ENCODE results near the gene TUBD1.
"Not testable (repeated sequence)": the region's sequence is repeated elsewhere in the genome, so short reads cannot be mapped to it uniquely, and the experiment has no call there.

The TUBD1 gene

DNA sequence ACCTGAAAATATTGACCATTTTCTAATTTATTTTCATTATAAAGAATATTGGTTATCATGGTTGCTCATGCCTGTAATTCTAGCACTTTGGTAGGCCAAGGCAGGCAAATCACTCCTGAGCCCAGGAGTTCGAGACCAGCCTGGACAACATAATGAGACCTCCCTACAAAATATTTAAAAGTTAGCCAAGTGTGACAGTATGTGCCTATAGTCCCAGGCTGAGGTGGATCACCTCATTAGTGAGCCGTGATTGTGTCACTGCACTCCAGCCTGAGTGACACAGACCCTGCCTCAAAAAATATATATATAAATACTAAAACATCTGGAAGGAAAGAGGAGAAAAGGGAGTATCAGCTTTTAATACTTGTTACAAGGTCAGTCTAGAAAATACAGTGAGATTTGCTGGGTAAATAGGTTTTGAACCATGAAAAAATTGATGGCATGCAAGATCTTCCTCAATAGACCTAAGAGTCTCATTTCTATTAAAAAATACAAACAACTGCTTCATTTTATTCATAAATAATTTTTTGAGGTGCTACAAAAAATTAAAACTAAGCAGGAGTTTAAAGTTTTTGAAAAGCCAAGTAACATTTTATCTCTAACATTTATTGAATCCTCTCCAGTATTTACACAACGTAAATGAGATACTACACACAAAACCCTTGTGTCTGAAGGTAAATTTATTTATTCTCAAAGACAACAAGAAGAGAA is 47.7 kb downstream of the TUBD1 start:
- DNase-seq (ENCODE audit: low spot score), result peak; percentile 54

DNA sequence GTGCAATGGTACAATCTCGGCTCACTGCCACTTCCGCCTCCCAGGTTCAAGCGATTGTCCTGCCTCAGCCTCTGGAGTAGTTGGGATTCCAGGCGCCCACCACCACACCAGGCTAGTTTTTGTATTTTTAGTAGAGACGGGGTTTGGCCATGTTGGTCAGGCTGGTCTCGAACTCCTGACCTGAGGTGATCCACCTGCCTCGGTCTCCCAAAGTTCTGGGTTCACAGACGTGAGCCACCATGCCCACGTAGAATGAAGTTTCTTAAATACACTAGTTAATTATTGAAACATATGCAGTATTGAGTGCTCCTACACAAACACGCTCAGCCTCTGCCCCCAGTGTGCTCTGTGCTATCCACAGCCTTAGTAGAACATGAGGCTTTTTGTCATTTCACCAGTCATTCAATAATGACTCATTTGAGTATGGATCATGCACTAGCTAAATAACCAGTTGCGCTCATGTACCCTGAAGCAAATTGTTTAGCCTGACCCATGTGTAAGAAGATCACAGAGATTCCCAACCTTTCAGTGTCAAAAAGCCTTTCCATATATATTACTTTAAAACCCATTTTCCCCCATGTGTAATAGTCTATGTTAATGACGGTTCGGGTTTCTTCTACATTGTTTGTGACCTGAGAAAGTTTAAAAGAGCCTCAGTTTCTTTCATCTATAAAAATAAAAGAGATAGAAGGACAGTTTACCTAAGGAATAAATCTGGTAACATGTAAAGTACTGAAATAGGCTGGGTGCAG is 49.7 kb downstream of the TUBD1 start:
- peak; percentile 93 for DNase-seq (ENCODE audit: low spot score)

DNA sequence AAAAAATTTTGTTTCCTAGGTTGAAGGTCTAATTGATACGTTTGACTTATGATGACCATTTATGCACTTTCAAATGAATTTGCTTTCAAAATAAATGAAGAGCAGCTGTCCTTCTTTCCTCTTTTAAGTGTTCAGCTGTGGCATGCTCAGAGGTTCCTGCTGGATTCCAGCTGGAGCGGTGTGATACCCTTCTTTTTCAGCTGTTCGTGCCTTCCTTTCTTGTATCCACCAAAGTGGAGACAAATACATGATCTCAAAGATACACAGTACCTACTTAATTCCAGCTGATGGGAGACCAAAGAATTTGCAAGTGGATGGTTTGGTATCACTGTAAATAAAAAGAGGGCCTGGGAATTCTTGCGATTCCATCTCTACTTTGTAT is 50.9 kb downstream of the TUBD1 start:
- DNase-seq (ENCODE audit: low spot score), result not testable (repeated sequence)

DNA sequence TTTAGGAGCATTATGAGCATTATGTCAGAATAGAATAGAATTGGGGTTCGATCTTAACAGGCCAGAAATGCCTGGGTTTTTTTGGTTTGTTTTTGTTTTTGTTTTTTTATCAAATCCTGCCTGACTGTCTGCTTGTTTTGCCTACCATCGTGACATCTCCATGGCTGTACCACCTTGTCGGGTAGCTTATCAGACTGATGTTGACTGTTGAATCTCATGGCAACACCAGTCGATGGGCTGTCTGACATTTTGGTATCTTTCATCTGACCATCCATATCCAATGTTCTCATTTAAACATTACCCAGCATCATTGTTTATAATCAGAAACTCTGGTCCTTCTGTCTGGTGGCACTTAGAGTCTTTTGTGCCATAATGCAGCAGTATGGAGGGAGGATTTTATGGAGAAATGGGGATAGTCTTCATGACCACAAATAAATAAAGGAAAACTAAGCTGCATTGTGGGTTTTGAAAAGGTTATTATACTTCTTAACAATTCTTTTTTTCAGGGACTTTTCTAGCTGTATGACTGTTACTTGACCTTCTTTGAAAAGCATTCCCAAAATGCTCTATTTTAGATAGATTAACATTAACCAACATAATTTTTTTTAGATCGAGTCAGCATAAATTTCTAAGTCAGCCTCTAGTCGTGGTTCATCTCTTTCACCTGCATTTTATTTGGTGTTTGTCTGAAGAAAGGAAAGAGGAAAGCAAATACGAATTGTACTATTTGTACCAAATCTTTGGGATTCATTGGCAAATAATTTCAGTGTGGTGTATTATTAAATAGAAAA is 51.5 kb downstream of the TUBD1 start:
- DNase-seq (ENCODE audit: low spot score), result peak; percentile 61

DNA sequence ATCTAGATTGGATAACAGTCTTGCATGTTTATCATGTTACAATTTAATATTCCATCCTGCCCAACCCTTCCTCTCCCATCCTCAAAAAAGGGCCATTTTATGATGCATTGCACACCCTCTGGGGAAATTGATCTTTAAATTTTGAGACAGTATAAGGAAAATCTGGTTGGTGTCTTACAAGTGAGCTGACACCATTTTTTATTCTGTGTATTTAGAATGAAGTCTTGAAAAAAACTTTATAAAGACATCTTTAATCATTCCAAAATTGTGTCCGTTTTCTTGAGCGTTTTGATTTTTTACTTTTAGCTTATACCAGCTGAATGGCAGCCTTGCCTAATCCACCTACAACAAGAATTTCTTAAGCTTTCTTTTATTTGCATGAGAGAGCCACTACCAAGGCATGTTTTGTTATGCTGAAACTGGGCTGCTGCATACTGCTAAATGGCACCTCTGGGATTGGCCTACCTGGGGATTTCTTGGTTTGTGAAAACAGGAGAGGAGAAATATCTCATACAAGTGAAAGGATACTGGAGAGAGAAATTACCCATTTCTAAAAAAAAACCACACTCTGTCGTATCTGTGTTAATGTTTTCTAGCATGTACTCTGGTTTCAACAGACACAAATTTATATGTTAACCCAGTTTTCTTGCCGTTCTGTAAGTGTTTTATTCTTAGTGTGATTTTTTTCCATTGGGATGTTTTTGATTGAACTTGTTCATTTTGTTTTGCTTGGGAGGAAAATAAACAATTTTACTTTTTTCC is 52.2 kb downstream of the TUBD1 start:
- DNase-seq (ENCODE audit: low spot score), result peak; percentile 51

DNA sequence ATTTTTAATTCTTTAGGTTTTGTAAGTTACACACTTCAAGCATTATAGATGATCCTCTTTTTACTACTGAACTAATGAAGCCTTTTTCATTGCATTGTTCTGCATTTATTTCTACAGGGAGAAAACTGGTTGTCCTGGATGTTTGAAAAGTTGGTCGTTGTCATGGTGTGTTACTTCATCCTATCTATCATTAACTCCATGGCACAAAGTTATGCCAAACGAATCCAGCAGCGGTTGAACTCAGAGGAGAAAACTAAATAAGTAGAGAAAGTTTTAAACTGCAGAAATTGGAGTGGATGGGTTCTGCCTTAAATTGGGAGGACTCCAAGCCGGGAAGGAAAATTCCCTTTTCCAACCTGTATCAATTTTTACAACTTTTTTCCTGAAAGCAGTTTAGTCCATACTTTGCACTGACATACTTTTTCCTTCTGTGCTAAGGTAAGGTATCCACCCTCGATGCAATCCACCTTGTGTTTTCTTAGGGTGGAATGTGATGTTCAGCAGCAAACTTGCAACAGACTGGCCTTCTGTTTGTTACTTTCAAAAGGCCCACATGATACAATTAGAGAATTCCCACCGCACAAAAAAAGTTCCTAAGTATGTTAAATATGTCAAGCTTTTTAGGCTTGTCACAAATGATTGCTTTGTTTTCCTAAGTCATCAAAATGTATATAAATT is 53.0 kb downstream of the TUBD1 start:
- DNase-seq (ENCODE audit: low spot score), result peak; percentile 50

DNA sequence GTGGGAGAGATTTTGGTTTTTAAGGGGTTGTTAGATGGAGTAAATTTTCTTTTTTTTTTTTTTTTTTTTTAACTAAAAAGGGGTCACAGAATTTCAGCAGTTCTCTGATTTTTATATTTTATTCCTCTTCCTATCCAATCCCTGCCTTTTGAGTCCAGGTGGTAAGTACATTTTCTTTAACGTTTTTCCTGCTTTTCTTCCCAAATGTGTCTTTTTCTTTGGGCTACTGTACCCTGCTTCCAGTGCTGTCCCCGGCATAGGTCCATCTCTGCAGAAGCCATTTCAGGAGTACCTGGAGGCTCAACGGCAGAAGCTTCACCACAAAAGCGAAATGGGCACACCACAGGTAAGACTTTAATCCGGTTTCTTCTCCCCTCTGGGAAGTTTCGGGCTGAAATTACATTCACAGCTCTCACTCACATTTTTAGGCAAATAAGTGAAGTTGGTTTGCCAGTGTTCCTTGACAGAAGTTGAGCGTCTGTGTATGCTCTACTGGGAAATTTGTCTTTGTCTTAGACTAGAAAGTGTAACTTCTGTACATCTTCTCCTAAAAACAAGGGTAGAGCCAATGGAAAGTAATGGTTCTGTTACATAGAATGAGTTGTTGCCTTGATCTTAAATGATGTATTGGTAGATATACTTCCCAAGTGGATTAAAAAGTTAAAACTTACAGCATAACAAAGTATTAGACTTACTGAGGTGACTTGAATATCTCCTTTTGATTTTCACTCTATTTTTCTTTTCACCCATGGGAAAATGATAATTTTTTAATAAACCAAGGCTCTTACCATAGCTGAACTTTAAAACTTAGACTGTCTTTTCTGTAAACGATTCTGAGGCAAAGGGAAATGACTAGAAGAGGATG is 54.5 kb downstream of the TUBD1 start:
- DNase-seq (ENCODE audit: low spot score), result peak; percentile 59

DNA sequence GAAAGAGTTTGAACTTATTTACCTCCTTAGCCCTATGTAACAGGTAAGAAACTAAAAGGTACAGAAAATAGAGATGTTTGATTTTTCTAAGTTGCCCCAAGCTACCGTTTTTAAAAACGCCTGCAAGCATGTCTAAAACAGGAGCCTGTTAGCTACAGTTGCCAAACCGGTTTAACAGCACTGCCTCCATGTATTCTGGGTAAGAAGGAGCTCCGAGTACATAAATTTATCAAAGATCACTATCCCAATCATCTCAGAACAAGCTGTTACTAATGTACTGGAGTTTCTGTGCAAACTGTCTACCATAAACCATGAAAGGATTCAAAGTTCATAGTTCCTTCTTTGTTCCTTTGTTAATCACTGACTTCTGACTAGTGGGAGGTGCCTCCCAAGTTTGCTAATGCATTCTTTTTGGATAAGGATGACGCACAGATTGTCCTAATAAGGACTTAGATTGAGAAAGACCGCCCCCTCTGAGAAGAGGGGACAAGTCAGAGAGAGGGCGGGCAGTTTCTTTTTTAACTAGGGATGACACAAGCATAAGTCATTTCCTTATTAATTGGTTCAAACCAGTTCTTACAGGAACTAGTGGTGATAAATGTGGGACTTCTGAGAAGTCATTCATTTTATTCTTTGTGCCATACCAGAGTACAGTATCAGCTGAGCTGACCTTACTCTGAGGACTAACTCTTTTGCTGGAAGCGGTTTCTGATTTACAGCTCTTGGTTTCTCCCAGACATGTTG is 55.3 kb downstream of the TUBD1 start:
- DNase-seq (ENCODE audit: low spot score), result peak; percentile 100

DNA sequence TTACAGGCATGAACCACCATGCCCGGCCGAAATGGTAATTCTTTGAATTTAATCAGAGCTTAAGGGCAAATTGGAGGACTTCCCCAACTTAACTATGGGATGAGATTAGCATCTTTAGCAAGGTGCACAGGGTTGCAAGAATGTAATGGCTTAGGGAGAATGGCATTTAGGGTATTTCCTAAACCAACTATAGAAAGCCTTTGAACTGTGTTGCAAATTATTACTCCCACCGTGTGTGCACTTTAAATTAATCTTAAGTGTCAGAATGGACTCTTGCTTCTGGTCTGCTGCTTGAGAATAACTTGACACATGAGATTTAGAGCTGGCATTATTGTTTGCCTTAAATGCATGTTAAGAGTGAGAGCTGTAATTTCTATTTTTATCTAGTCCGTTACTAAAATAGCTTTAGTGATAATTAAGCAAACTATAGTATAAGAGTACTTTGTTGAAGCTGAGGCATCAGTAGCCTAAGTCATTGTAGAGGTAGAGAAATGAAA is 59.8 kb downstream of the TUBD1 start:
- DNase-seq (ENCODE audit: low spot score), result peak; percentile 88

DNA sequence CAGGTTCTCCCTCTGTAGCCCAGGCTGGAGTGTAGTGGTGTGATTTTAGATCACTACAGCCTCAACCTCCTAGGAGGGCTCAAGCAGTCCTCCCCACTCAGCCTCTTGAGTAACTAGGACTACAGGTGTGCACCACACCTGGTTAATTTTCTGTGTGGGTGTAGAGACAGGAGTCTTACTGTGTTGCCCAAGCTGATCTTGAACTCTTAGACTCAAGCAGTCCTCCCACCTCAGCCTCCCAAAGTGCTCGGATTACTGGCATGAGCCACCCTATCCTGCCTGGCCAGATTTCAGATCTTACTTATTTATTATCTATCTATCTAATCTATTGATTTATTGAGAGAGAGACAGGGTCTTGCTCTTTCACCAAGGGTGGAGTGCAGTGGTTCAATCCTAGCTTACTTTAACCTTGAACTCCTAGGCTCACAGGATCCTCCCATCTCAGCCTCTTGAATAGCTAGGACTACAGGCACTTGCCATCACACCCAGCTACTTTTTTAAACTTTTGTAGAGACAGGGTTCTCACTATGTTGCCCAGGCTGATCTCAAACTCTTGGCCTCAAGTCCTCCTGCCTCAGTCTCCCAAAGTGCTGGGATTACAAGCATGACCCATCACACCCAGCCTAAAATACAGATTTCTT is 61.8 kb downstream of the TUBD1 start:
- DNase-seq (ENCODE audit: low spot score), result no peak

DNA sequence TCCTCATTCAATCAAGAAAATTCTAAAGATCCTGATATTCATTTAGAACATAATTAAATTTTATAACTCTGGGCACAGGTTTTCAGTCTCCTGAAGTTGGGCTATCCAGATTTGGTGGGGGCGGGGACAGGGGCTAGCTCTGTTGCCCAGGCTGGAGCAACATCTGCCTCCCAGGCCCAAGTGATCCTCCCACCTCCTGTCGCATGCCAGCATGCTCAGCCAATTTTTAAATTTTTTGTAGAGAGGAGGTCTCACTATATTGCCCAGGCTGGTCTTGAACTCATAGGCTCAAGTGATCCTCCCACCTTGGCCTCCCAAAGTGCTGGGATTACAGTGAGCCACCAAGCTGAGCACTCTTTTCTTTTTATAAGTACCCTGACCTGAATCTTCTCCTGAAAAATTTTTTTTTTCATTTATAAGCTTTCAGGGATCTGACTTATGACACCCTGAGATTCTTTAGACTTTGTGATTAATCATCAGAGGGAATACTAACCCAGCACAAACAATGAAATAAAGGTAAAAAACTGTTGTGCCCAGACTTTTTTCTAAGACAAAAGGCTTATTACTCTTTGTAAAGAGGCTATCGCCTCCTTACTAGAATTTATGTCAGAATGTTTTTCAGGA is 62.6 kb downstream of the TUBD1 start:
- peak; percentile 62 for DNase-seq (ENCODE audit: low spot score)

DNA sequence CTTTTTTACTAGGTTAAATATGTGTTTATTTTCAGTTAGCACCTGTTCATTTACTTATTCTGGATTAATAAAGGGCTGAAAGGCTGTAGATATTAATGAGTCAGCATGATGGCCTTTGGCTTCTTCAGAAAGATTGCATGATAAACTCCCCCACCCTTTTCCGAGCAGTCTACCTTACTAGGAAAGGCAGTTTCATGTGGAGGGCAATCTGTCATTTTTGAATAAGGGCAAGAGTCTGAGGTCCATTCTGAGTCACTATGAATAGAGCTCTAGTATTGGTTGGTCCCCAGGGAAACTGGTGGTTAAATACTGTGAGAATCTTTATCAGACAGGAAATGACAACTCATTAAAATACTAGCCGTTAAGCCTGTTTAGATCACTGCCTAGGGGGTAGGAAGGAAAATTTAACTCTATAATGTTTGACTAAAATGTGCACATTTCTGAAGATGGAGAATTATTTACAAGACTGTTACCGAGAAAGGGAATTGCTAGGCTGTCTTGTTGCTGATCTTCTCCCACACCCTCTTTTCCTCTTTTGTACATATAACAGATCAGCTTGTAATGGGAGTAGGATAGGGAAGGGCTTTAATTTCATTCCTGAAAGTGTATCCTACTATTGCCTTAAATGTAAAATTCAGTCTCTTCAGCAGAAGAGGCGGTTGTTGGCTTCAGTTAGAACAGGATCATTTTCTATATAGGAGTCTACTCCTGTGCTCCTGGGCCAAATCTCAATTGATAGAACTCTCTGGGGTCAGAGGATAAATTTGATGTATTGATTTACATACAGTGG is 63.3 kb downstream of the TUBD1 start:
- DNase-seq (ENCODE audit: low spot score), result peak; percentile 100

DNA sequence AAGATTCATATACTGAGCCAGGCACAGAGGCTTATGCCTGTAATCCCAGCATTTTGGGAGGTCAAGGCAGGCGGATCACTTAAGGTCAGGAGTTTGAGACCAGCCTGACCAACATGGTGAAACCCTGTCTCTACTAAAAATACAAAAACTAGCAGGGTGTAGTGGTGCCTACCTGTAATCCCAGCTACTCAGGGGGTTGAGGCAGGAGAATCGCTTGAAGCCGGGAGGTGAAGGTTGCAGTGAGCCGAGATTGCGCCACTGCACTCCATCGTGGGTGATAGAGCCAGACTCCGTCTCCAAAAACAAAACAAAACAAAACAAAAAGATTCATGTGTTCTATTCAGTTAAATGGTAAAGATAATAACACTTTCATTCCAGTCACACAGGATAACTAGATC is 63.9 kb downstream of the TUBD1 start:
- not testable (repeated sequence) for DNase-seq (ENCODE audit: low spot score)

DNA sequence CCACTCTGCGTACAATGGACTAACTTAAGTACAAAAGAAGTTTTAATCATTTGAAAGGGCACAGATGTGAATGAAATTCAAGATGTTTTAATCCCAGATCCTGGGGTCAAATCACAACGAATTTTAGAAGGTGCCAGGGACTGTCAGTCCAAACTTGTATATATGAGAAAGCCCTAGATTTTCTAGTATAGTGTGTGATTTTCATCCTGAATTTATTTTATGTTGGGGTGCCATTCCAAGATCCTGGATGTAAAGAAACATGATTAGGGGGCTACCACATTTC is 64.3 kb downstream of the TUBD1 start:
- no peak for DNase-seq (ENCODE audit: low spot score)

DNA sequence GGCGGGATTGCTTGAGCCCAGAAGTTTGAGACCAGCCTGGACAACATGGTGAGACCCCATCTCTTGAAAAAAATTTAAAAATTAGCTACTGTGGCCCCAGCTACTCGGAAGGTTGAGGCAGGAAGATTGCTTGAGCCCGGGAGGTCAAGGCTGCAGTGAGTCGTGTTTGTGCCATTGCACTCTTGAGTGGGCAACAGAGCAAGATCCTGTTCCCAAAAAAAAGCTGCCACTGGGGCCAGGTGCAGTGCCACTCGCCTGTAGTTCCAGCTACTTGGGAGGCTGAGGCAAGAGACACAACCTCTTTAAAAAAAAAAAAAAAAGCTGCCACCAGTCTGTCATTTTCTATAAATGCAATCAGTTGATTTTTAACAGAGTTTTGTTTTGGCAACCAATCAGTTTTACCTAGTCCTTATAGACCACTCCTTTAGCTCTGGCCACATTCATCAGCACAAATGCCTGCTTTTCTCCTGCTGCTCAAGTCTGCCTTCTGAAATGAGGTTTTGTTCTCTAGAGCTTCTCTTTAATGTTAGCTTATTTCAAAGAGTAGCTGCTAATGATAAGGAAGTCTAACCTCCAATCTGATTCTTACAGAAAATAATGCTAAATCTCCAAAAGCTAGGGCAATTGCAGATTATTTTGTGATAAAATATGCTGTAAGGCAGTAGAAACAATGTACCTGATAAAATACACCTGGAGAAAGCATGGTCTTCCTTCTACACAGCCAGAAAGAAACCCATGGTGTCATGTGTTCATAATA is 64.8 kb downstream of the TUBD1 start:
- peak; percentile 64 for DNase-seq (ENCODE audit: low spot score)

DNA sequence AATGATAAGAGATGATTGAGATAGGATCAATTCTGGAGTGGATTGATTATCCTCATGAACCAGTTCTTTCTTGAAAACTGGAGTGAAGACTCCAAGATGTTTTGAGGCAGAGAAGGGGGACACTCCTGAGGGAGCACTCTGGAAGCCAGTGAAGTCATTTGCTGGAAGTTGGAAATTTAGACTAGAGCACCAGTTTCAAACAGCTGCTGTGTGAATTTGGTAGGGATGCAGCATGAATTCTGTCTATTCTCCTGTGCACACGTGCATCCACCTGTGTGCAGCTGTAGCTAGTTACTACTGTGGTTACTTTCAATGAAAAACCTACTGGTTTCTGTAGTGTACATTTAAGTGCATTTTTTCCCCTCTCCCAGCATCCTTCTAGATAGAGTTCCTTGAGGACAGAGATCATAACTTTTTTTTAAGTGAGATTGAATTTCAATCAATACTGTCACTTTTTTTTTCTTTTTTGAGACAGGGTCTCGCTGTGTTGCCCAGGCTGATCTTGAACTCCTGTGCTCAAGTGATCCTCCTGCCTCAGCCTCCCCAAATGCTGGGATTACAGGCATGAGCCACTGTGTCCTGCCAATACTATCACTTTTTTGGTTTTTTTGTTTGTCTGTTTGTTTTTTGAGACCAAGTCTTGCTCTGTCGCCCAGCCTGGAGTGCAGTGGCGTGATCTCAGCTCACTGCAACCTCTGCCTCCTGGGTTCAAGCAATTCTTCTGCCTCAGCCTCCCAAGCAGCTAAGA is 65.9 kb downstream of the TUBD1 start:
- no peak for DNase-seq (ENCODE audit: low spot score)
